Skin of body (tissue), 2 donors: ENCODE data around the gene EXOC7. TPM values are rescaled to one million over a fixed set of nuclear protein-coding genes. Genes with fewer than 3 reads are reported as not detected.
"Not testable (repeated sequence)": the region's sequence is repeated elsewhere in the genome, so short reads cannot be mapped to it uniquely, and the experiment has no call there.

ENCODE experiments used
- DNase-seq: peaks from one replicate; lab custom pipeline; 2025; lab: John Stamatoyannopoulos, UW
- total RNA-seq: library from RNA; depleted of rRNA; stranded (reverse); fragments of >200 nt; gene quantifications from one replicate; pipeline ENCODE4 v1.2.3, GENCODE V29; 2014

The EXOC7 gene
- total RNA-seq, 1 donor from 2014 or later: 65.8 TPM

- no peak for DNase-seq
Measured at GRCh38 chr17:76088041-76088867, 15.3 kb downstream of the EXOC7 start.

GRCh38 chr17:76087531-76087930, 16.1 kb downstream of the EXOC7 start:
- DNase-seq: no peak

GRCh38 chr17:76086384-76086783, 17.2 kb downstream of the EXOC7 start:
- DNase-seq: no peak

GRCh38 chr17:76085731-76086366, 17.7 kb downstream of the EXOC7 start:
- no peak for DNase-seq

- no peak for DNase-seq
Measured at GRCh38 chr17:76085066-76085730, 18.4 kb downstream of the EXOC7 start.

- no peak for DNase-seq
Measured at GRCh38 chr17:76083536-76084182, 19.9 kb downstream of the EXOC7 start.

GRCh38 chr17:76082326-76083251, 21.0 kb downstream of the EXOC7 start:
- no peak for DNase-seq

GRCh38 chr17:76081295-76082210, 22.0 kb downstream of the EXOC7 start:
- DNase-seq: no peak

GRCh38 chr17:76080768-76081287, 22.8 kb downstream of the EXOC7 start:
- DNase-seq: peak; percentile 30

- DNase-seq: no peak
Measured at GRCh38 chr17:76079956-76080767, 23.4 kb downstream of the EXOC7 start.

- DNase-seq: no peak
Measured at GRCh38 chr17:76079535-76079955, 24.0 kb downstream of the EXOC7 start.

- DNase-seq: no peak
Measured at GRCh38 chr17:76078860-76079534, 24.6 kb downstream of the EXOC7 start, which contains the start of gene ZACN. ZACN (plus strand) TSS chr17:76079182; CDS start chr17:76079265, 83 bp downstream.

- DNase-seq: not testable (repeated sequence)
Measured at GRCh38 chr17:76078370-76078769, 25.2 kb downstream of the EXOC7 start.

GRCh38 chr17:76077584-76078110, 25.9 kb downstream of the EXOC7 start:
- no peak for DNase-seq

- DNase-seq: no peak
Measured at GRCh38 chr17:76076765-76077583, 26.6 kb downstream of the EXOC7 start.

- DNase-seq: no peak
Measured at GRCh38 chr17:76076146-76076764, 27.3 kb downstream of the EXOC7 start.
